GM19468 (cell line): ENCODE results near the gene GM2A.
"Not testable (repeated sequence)": the region's sequence is repeated elsewhere in the genome, so short reads cannot be mapped to it uniquely, and the experiment has no call there.

Source experiments
- ATAC-seq: cut with Tn5 transposase; IDR thresholded peaks from one replicate; pipeline ENCODE4 v1.9.1; 2021; ENCODE audit warnings: mild to moderate bottlenecking, moderate library complexity, moderate number of reproducible peaks; ENCODE audit not compliant: unreplicated experiment; ENCODE audit errors: extremely low read depth

GM2A gene

GRCh38 chr5:151225475-151225874 lies 27.5 kb upstream of the GM2A start:
- ATAC-seq, result no peak

- ATAC-seq, result no peak
Observed at GRCh38 chr5:151227918-151228447, 25.0 kb upstream of the GM2A start.

- no peak for ATAC-seq
Observed at GRCh38 chr5:151228986-151229385, 24.0 kb upstream of the GM2A start.

- ATAC-seq, result no peak
Observed at GRCh38 chr5:151230048-151230680, 22.8 kb upstream of the GM2A start.

- ATAC-seq, result no peak
Observed at GRCh38 chr5:151231359-151231758, 21.6 kb upstream of the GM2A start.

- peak; percentile 58 for ATAC-seq
Observed at GRCh38 chr5:151233616-151234085, 19.3 kb upstream of the GM2A start.

- ATAC-seq, result peak; percentile 61
Observed at GRCh38 chr5:151234476-151235238, 18.3 kb upstream of the GM2A start.

GRCh38 chr5:151235239-151235571 lies 17.8 kb upstream of the GM2A start:
- ATAC-seq, result not testable (repeated sequence)

GRCh38 chr5:151236888-151237287 lies 16.1 kb upstream of the GM2A start:
- no peak for ATAC-seq

GRCh38 chr5:151237685-151238084 lies 15.3 kb upstream of the GM2A start:
- ATAC-seq, result no peak

GRCh38 chr5:151238303-151238741 lies 14.7 kb upstream of the GM2A start:
- no peak for ATAC-seq

- ATAC-seq, result no peak
Observed at GRCh38 chr5:151239237-151239861, 13.6 kb upstream of the GM2A start.

GRCh38 chr5:151240268-151240835 lies 12.6 kb upstream of the GM2A start:
- ATAC-seq, result not testable (repeated sequence)

- no peak for ATAC-seq
Observed at GRCh38 chr5:151240924-151241635, 11.9 kb upstream of the GM2A start.

GRCh38 chr5:151243127-151243526 lies 9.9 kb upstream of the GM2A start:
- ATAC-seq, result no peak

GRCh38 chr5:151243564-151243963 lies 9.4 kb upstream of the GM2A start:
- no peak for ATAC-seq

GRCh38 chr5:151244206-151244605 lies 8.8 kb upstream of the GM2A start:
- no peak for ATAC-seq

- no peak for ATAC-seq
Observed at GRCh38 chr5:151245680-151246219, 7.2 kb upstream of the GM2A start.

- no peak for ATAC-seq
Observed at GRCh38 chr5:151248651-151249050, 4.3 kb upstream of the GM2A start.

- ATAC-seq, result no peak
Observed at GRCh38 chr5:151249281-151249680, 3.7 kb upstream of the GM2A start.
